22Rv1 (cell line): Measurements from ENCODE around the gene SLC28A3.

Experiments
- CTCF ChIP-seq: fragments of 450-650 bp; IDR thresholded peaks from 2 replicates; pipeline ENCODE4 v1.5.1; 2017; ENCODE audit warnings: mild to moderate bottlenecking
- ZFX ChIP-seq: fragments of 450-650 bp; IDR thresholded peaks from 2 replicates; pipeline ENCODE4 v1.6.1; 2017; ENCODE audit warnings: antibody characterized with exemption, borderline replicate concordance

GRCh38 chr9:84297162-84297821 lies 43.3 kb downstream of the SLC28A3 start:
- TF ChIP-seq CTCF: no peak
- no peak for TF ChIP-seq ZFX
